ENCODE results near the gene SCARF2. TPM values are rescaled to one million over a fixed set of nuclear protein-coding genes. Genes with fewer than 3 reads are reported as not detected.

The SCARF2 gene
- total and polyA plus RNA-seq, 10 donors = 1.1 to 18.0 (median 9.4) TPM

- peak in 1 of 3 donors; percentile 61 for TF ChIP-seq POLR2AphosphoS5 (IDR thresholded peaks at IDR 0.05)
- no peak for TF ChIP-seq POLR2A (IDR thresholded peaks at IDR 0.05)
- TF ChIP-seq, protein P1, sequence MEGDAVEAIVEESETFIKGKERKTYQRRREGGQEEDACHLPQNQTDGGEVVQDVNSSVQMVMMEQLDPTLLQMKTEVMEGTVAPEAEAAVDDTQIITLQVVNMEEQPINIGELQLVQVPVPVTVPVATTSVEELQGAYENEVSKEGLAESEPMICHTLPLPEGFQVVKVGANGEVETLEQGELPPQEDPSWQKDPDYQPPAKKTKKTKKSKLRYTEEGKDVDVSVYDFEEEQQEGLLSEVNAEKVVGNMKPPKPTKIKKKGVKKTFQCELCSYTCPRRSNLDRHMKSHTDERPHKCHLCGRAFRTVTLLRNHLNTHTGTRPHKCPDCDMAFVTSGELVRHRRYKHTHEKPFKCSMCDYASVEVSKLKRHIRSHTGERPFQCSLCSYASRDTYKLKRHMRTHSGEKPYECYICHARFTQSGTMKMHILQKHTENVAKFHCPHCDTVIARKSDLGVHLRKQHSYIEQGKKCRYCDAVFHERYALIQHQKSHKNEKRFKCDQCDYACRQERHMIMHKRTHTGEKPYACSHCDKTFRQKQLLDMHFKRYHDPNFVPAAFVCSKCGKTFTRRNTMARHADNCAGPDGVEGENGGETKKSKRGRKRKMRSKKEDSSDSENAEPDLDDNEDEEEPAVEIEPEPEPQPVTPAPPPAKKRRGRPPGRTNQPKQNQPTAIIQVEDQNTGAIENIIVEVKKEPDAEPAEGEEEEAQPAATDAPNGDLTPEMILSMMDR (IDR thresholded peaks at IDR 0.05 in 8 of 11, conservative IDR thresholded peaks at IDR 0.05 in 3 of 11) = peak in 5 of 11 experiments; percentile 28 to 42 (median 36)
- no peaks in the 10 kb centered on the region for H3K9me3 ChIP-seq
- no peak overlapping the region for H3K27ac ChIP-seq
- H3K4me1 ChIP-seq = peaks cover 27 to 75% (median 41%) of the 10 kb centered on the region in 6 donors
- intact Hi-C loops (cut with DNase I; ENCODE audit: low total_unique reads) = no loop called here
- H3K36me3 ChIP-seq = peaks cover 0 to 39% (median 0%) of the 10 kb centered on the region in 6 donors
- peak; percentile 89 for DNase-seq
- peak overlapping the region; percentile 20 to 83 (median 60) for H3K4me3 ChIP-seq
- 8 to 15% (median 12%) methylated on average over 40 to 94 of the region's 94 CpGs for WGBS, 5 donors
- peaks cover 3 to 100% (median 58%) of the 10 kb centered on the region in 7 donors for H3K27me3 ChIP-seq (replicated peaks in 1 of 7)
Measured at GRCh38 chr22:20430720-20431510, 6.7 kb downstream of the SCARF2 start.

DNA sequence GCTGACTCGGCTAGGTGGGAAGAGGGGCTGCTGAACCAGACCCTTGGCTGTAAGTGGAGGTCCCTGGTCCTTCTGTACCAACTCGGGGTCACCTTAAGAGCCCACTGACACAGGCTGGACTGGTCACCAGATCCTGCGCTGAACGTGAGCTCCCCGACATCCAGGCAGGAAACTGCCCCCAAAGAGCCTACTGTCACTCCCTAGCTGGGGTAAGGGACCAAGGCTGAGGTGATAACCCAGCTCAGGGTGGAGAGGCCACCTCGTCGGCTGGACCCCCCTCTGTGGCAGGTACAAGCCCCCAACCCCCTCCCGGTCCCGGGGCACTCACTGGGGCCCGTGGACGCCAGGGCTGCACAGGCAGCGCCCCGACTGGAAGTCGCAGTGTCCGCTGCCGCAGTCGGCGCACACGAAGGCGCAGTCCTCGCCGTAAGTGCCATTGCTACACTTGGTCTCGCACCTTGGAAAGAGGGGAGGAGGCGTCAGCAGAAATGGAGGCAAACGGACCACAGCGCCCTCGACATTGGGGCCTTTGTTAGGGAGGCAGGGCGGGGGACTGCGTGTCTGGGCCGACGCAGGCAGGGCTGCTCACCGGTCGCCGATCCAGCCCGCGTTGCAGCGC is 7.4 kb downstream of the SCARF2 start:
- DNase-seq = peak; percentile 77
- peak overlapping the region; percentile 20 to 83 (median 60) for H3K4me3 ChIP-seq
- TF ChIP-seq, protein P1 (IDR thresholded peaks at IDR 0.05 in 8 of 11, conservative IDR thresholded peaks at IDR 0.05 in 3 of 11) = no peak
- TF ChIP-seq POLR2AphosphoS5 (IDR thresholded peaks at IDR 0.05) (no peak), POLR2A (IDR thresholded peaks at IDR 0.05) (no peak)
- 24 to 49% (median 28%) methylated on average over 7 to 37 of the region's 37 CpGs for WGBS, 5 donors
- H3K27ac ChIP-seq = no peak overlapping the region
- H3K4me1 ChIP-seq = peaks cover 30 to 75% (median 46%) of the 10 kb centered on the region in 6 donors
- H3K36me3 ChIP-seq = peaks cover 0 to 44% (median 0%) of the 10 kb centered on the region in 6 donors
- intact Hi-C loops (cut with DNase I; ENCODE audit: low total_unique reads) = no loop called here
- no peaks in the 10 kb centered on the region for H3K9me3 ChIP-seq
- H3K27me3 ChIP-seq (replicated peaks in 1 of 7) = peaks cover 3 to 100% (median 58%) of the 10 kb centered on the region in 7 donors

- Histone ChIP-seq H3K9me3 (no peaks in the 10 kb centered on the region), H3K36me3 (peaks cover 0 to 48% (median 0%) of the 10 kb centered on the region in 6 donors), H3K4me1 (peaks cover 34 to 75% (median 51%) of the 10 kb centered on the region in 6 donors), H3K4me3 (peak overlapping the region; percentile 45 to 83 (median 60)), H3K27ac (peak overlapping the region in 3 of 8 donors; percentile 13 to 48 (median 28)), H3K27me3 (replicated peaks in 1 of 7) (peaks cover 3 to 100% (median 65%) of the 10 kb centered on the region in 7 donors)
- peak; percentile 96 for DNase-seq
- WGBS, 5 donors = 10 to 31% (median 16%) methylated on average over 15 to 75 of the region's 75 CpGs
- TF ChIP-seq POLR2AphosphoS5 (IDR thresholded peaks at IDR 0.05) (peak in 2 of 3 donors; percentile 16 to 59), POLR2A (IDR thresholded peaks at IDR 0.05) (no peak)
- TF ChIP-seq, protein P1 (IDR thresholded peaks at IDR 0.05 in 8 of 11, conservative IDR thresholded peaks at IDR 0.05 in 3 of 11) = peak in 1 of 11 experiments; percentile 4
- intact Hi-C loops (cut with DNase I; ENCODE audit: low total_unique reads) = no loop called here
Measured at GRCh38 chr22:20429254-20430100, 8.1 kb downstream of the SCARF2 start.

Measured in spleen (tissue), 11 donors.